Neural progenitor cell (in vitro differentiated cells): ENCODE results near the gene AP1M1. TPM values are rescaled to one million over a fixed set of nuclear protein-coding genes. Genes with fewer than 3 reads are reported as not detected.

Source experiments
- DNase-seq: peaks from one replicate; pipeline ENCODE4 v3.0.0-alpha.2; 2016; ENCODE audit warnings: low spot score
- H2AFZ ChIP-seq: fragments of 200-600 bp; sonication (generic); replicated peaks from 2 replicates; pipeline ENCODE4 v1.6.1; 2016; ENCODE audit warnings: antibody characterized with exemption
- H3F3A ChIP-seq: fragments of 200-600 bp; sonication (generic); 2 replicates; pipeline ENCODE4 v1.6.1; 2016; ENCODE audit warnings: antibody characterized with exemption, low read depth
- H3K27ac ChIP-seq: fragments of 200-600 bp; sonication (generic); 2 replicates; pipeline ENCODE4 v1.5.1; 2016; ENCODE audit warnings: mild to moderate bottlenecking
- H3K27me3 ChIP-seq: fragments of 200-600 bp; sonication (generic); 2 replicates; pipeline ENCODE4 v1.6.1; 2016; ENCODE audit warnings: mild to moderate bottlenecking, moderate library complexity
- H3K36me3 ChIP-seq: fragments of 200-600 bp; sonication (generic); 2 replicates; pipeline ENCODE4 v1.5.1; 2016
- H3K4me1 ChIP-seq: fragments of 200-600 bp; sonication (generic); 2 replicates; pipeline ENCODE4 v1.6.1; 2016; ENCODE audit warnings: mixed run types
- H3K4me2 ChIP-seq: fragments of 200-600 bp; sonication (generic); 2 replicates; pipeline ENCODE4 v1.6.1; 2016
- H3K4me3 ChIP-seq: fragments of 200-600 bp; sonication (generic); 2 replicates; pipeline ENCODE4 v1.5.1; 2016
- H3K79me2 ChIP-seq: fragments of 200-600 bp; sonication (generic); 2 replicates; pipeline ENCODE4 v1.6.1; 2016; ENCODE audit warnings: low read depth
- H3K9ac ChIP-seq: fragments of 200-600 bp; sonication (generic); 2 replicates; pipeline ENCODE4 v1.6.1; 2016
- H3K9me3 ChIP-seq: fragments of 200-600 bp; sonication (generic); 2 replicates; pipeline ENCODE4 v1.5.1; 2016; ENCODE audit warnings: low read depth
- H4K20me1 ChIP-seq: fragments of 200-600 bp; sonication (generic); 2 replicates; pipeline ENCODE4 v1.6.1; 2016; ENCODE audit warnings: low read depth
- H3K27ac Mint-ChIP-seq: 3 replicates; pipeline ENCODE4 v1.8.0; 2021; ENCODE audit warnings: mixed read lengths
- H3K27me3 Mint-ChIP-seq: 2 replicates; pipeline ENCODE4 v1.8.0; 2022; ENCODE audit warnings: low read depth, mild to moderate bottlenecking, inconsistent platforms, moderate library complexity, mixed read lengths; ENCODE audit not compliant: insufficient read depth
- H3K36me3 Mint-ChIP-seq: 3 replicates; pipeline ENCODE4 v1.8.0; 2021; ENCODE audit warnings: mixed read lengths
- H3K4me1 Mint-ChIP-seq: 3 replicates; pipeline ENCODE4 v1.8.0; 2021; ENCODE audit warnings: mixed read lengths
- H3K4me3 Mint-ChIP-seq: 3 replicates; pipeline ENCODE4 v1.8.0; 2021; ENCODE audit warnings: mild to moderate bottlenecking, moderate library complexity, mixed read lengths
- H3K9me3 Mint-ChIP-seq: 3 replicates; pipeline ENCODE4 v1.8.0; 2020; ENCODE audit warnings: mixed read lengths
- CTCF ChIP-seq: fragments of 200-600 bp; sonication (generic); IDR thresholded peaks from 2 replicates; pipeline ENCODE4 v1.5.1; 2017; ENCODE audit warnings: antibody characterized with exemption, mild to moderate bottlenecking
- EZH2 ChIP-seq: fragments of 200-600 bp; sonication (generic); IDR thresholded peaks from 2 replicates; pipeline ENCODE4 v1.6.1; 2017; ENCODE audit warnings: antibody characterized with exemption, mild to moderate bottlenecking, moderate library complexity
- EZH2phosphoT487 ChIP-seq: fragments of 200-600 bp; sonication (generic); IDR thresholded peaks from 2 replicates; pipeline ENCODE4 v1.6.1; 2017; ENCODE audit warnings: antibody characterized with exemption
- small RNA-seq: library from RNA; depleted of rRNA; stranded (forward); fragments of <200 nt; gene quantifications from one replicate; pipeline ENCODE3, GENCODE V24; 2015
- total RNA-seq: library from RNA; depleted of rRNA; stranded (reverse); fragments of >200 nt; gene quantifications from 2 replicates; pipeline ENCODE4 v1.2.3, GENCODE V29; 2015; ENCODE audit warnings: low replicate concordance

AP1M1 gene
- total RNA-seq, 1 donor from 2014 or later = 26.5 TPM

- Histone ChIP-seq H3F3A (no peaks in the 10 kb centered on the region), H3K4me1 (no peaks in the 10 kb centered on the region), H3K9ac (no peak overlapping the region), H2AFZ (no peak overlapping the region), H3K79me2 (no peaks in the 10 kb centered on the region), H3K4me2 (no peak overlapping the region), H3K27me3 (no peaks in the 10 kb centered on the region), H3K4me3 (no peak overlapping the region), H4K20me1 (no peaks in the 10 kb centered on the region), H3K36me3 (no peaks in the 10 kb centered on the region), H3K27ac (no peak overlapping the region), H3K9me3 (no peaks in the 10 kb centered on the region)
- no peaks in the 10 kb centered on the region for H3K36me3 Mint-ChIP-seq
- no peak overlapping the region for H3K4me3 Mint-ChIP-seq
- no peak for DNase-seq
- H3K4me1 Mint-ChIP-seq = no peaks in the 10 kb centered on the region
- no peak for TF ChIP-seq EZH2phosphoT487
- TF ChIP-seq EZH2 = no peak
- no peak for TF ChIP-seq CTCF
- peaks cover 11% of the 10 kb centered on the region for H3K27me3 Mint-ChIP-seq
- H3K9me3 Mint-ChIP-seq = no peaks in the 10 kb centered on the region
- H3K27ac Mint-ChIP-seq = no peak overlapping the region
Measured at GRCh38 chr19:16293118-16294091, 95.7 kb downstream of the AP1M1 start.

DNA sequence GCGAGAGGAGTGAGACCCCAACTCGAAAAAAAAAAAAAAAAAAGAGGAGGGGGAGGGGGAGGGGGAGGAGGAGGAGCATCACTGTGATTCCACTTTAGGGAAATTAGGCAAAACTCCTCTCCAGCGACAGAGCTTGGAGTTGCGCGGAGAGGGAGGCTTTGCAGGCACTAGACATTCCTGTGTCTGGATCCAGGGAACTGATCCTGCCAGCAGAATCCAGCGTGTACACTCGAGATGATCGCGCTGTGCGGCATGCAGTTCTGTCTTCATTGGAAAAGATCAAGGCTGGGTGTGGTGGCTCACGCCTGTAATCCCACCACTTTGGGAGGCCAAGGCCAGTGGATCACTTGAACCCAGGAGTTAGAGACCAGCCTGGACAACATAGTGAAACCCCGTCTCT is 97.3 kb downstream of the AP1M1 start:
- no peaks in the 10 kb centered on the region for H3K9me3 Mint-ChIP-seq
- TF ChIP-seq CTCF (no peak), EZH2phosphoT487 (no peak), EZH2 (no peak)
- Histone ChIP-seq H3K9me3 (no peaks in the 10 kb centered on the region), H3K79me2 (no peaks in the 10 kb centered on the region), H3K9ac (no peak overlapping the region), H3K36me3 (no peaks in the 10 kb centered on the region), H3K4me1 (no peaks in the 10 kb centered on the region), H3K4me3 (no peak overlapping the region), H2AFZ (no peak overlapping the region), H3K27ac (no peak overlapping the region), H3K4me2 (no peak overlapping the region), H4K20me1 (no peaks in the 10 kb centered on the region), H3K27me3 (no peaks in the 10 kb centered on the region), H3F3A (no peaks in the 10 kb centered on the region)
- no peak overlapping the region for H3K27ac Mint-ChIP-seq
- H3K36me3 Mint-ChIP-seq = no peaks in the 10 kb centered on the region
- H3K4me1 Mint-ChIP-seq = no peaks in the 10 kb centered on the region
- no peak for DNase-seq
- no peak overlapping the region for H3K4me3 Mint-ChIP-seq
- peaks cover 11% of the 10 kb centered on the region for H3K27me3 Mint-ChIP-seq

Small RNAs within 50 kb of the gene (small RNA-seq; reads per million reads assigned to genes)
- gene RF00017 = not detected

Other genes starting within 250 kb of the AP1M1 start
- not detected in 2 replicates for gene OR10H4, start 248.9 kb upstream of the AP1M1 start, total RNA-seq
- gene TPM4, start 121.4 kb upstream of the AP1M1 start, total RNA-seq = 446 and 535 TPM in 2 replicates
- 39.2 and 61.7 TPM in 2 replicates for gene RAB8A, start 86.0 kb upstream of the AP1M1 start, total RNA-seq
- not detected in 2 replicates for gene HSH2D, start 54.2 kb upstream of the AP1M1 start, total RNA-seq
- not detected in 2 replicates for gene CIB3, start 24.4 kb upstream of the AP1M1 start, total RNA-seq
- 137 and 139 TPM in 2 replicates for gene FAM32A, start 12.5 kb upstream of the AP1M1 start, total RNA-seq
- not detected in 2 replicates for gene KLF2, start 126.9 kb downstream of the AP1M1 start, total RNA-seq